ENCODE measurements around the gene GAR1.
"Not testable (repeated sequence)": the region's sequence is repeated elsewhere in the genome, so short reads cannot be mapped to it uniquely, and the experiment has no call there.

Gene GAR1

GRCh38 chr4:109846395-109847098 is 31.0 kb downstream of the GAR1 start:
- no peak for DNase-seq

- DNase-seq, result no peak
These were observed 32.4 kb downstream of the GAR1 start, which contains the start of gene LRIT3 for GRCh38 chr4:109847896-109848442. TSS of gene LRIT3 (plus strand) at chr4:109848107. CDS start at chr4:109848202, 95 bp downstream.

- DNase-seq, result no peak
These were observed 32.9 kb downstream of the GAR1 start for GRCh38 chr4:109848501-109848900.

GRCh38 chr4:109850601-109851000 is 35.0 kb downstream of the GAR1 start:
- DNase-seq, result no peak

GRCh38 chr4:109859426-109860300 is 44.1 kb downstream of the GAR1 start:
- not testable (repeated sequence) for DNase-seq

- no peak for DNase-seq
These were observed 45.7 kb downstream of the GAR1 start for GRCh38 chr4:109861271-109861670.

GRCh38 chr4:109861916-109862511 is 46.5 kb downstream of the GAR1 start:
- no peak for DNase-seq

- no peak for DNase-seq
These were observed 48.6 kb downstream of the GAR1 start for GRCh38 chr4:109864134-109864533.

GRCh38 chr4:109870061-109870460 is 54.5 kb downstream of the GAR1 start:
- DNase-seq, result no peak

GRCh38 chr4:109872065-109872464 is 56.5 kb downstream of the GAR1 start:
- DNase-seq, result no peak

GRCh38 chr4:109872950-109873656 is 57.5 kb downstream of the GAR1 start:
- DNase-seq, result no peak

- DNase-seq, result no peak
These were observed 58.4 kb downstream of the GAR1 start for GRCh38 chr4:109873791-109874514.
